GM12878 (cell line): ENCODE measurements around the gene LIG1. TPM values are rescaled to one million over a fixed set of nuclear protein-coding genes. Genes with fewer than 3 reads are reported as not detected.

Experiments
- BACH1 ChIP-seq: fragments of 450-650 bp; IDR thresholded peaks from 2 replicates; pipeline ENCODE4 v1.6.1; 2017; ENCODE audit warnings: mild to moderate bottlenecking, borderline replicate concordance
- BRCA1 ChIP-seq: IDR thresholded peaks from 2 replicates; pipeline ENCODE4 v1.6.1; 2011; ENCODE audit warnings: low read depth, low read length, improper control_type of control experiment
- CHD1 ChIP-seq: IDR thresholded peaks from 2 replicates; pipeline ENCODE4 v1.6.1; 2012; ENCODE audit warnings: low read depth, low read length, improper control_type of control experiment
- CHD2 ChIP-seq: IDR thresholded peaks from 2 replicates; pipeline ENCODE4 v1.6.1; 2011; ENCODE audit warnings: low read depth, low read length, improper control_type of control experiment, borderline replicate concordance
- CHD4 ChIP-seq: fragments of 200-600 bp; sonication (generic); IDR thresholded peaks from 2 replicates; pipeline ENCODE4 v1.6.1; 2016; ENCODE audit warnings: mild to moderate bottlenecking
- HCFC1 ChIP-seq: fragments of 150-350 bp; IDR thresholded peaks from 2 replicates; pipeline ENCODE4 v1.6.1; 2014; ENCODE audit warnings: low read length
- IRF4 ChIP-seq: IDR thresholded peaks from 2 replicates; pipeline ENCODE4 v1.6.1; 2011; ENCODE audit warnings: low read depth, low read length
- KLF5 ChIP-seq: fragments of 450-650 bp; IDR thresholded peaks from 2 replicates; pipeline ENCODE4 v1.6.1; 2014; ENCODE audit warnings: mild to moderate bottlenecking; ENCODE audit not compliant: partially characterized antibody
- MAX ChIP-seq: IDR thresholded peaks from 2 replicates; pipeline ENCODE4 v1.6.1; 2012; ENCODE audit warnings: low read depth, low read length, improper control_type of control experiment
- MEF2B ChIP-seq: fragments of 450-650 bp; IDR thresholded peaks from 2 replicates; pipeline ENCODE4 v1.6.1; 2018; ENCODE audit warnings: mild to moderate bottlenecking, moderate library complexity; ENCODE audit not compliant: partially characterized antibody, poor library complexity, severe bottlenecking
- MYB ChIP-seq: fragments of 150-350 bp; IDR thresholded peaks from 2 replicates; pipeline ENCODE4 v1.6.1; 2014; ENCODE audit warnings: mild to moderate bottlenecking, low read depth, low read length, borderline replicate concordance
- NFYB ChIP-seq: IDR thresholded peaks from 2 replicates; pipeline ENCODE4 v1.6.1; 2011; ENCODE audit warnings: low read depth, mild to moderate bottlenecking, low read length, improper control_type of control experiment, moderate library complexity; ENCODE audit not compliant: insufficient read depth
- NR2C1 ChIP-seq: fragments of 450-650 bp; IDR thresholded peaks from 2 replicates; pipeline ENCODE4 v1.6.1; 2017; ENCODE audit warnings: antibody characterized with exemption, mild to moderate bottlenecking, moderate library complexity
- NRF1 ChIP-seq: conservative IDR thresholded peaks from 2 replicates; pipeline ENCODE4 v1.6.1; 2011; ENCODE audit warnings: mild to moderate bottlenecking, low read depth, low read length, improper control_type of control experiment
- PKNOX1 ChIP-seq: fragments of 450-650 bp; IDR thresholded peaks from 2 replicates; pipeline ENCODE4 v1.6.1; 2016; ENCODE audit warnings: mild to moderate bottlenecking
- SP1 ChIP-seq: IDR thresholded peaks from one replicate; pipeline ENCODE4 v1.6.1; 2011; ENCODE audit warnings: low read depth, low read length
- STAT3 ChIP-seq: IDR thresholded peaks from 2 replicates; pipeline ENCODE4 v1.6.1; 2011; ENCODE audit warnings: low read depth, low read length, improper control_type of control experiment
- ZBTB4 ChIP-seq: fragments of 450-650 bp; formaldehyde crosslinking; IDR thresholded peaks from 2 replicates; pipeline ENCODE4 v1.4.0; 2022; ENCODE audit warnings: mild to moderate bottlenecking, moderate library complexity
- ZNF207 ChIP-seq: fragments of 450-650 bp; IDR thresholded peaks from 2 replicates; pipeline ENCODE4 v1.6.1; 2014; ENCODE audit warnings: antibody characterized with exemption, mild to moderate bottlenecking, borderline replicate concordance
- polyA plus RNA-seq, 11 experiments: library from polyadenylated mRNA; depleted of rRNA in 4 of 11; unstranded in 6 of 11; stranded (reverse) in 5 of 11; fragments of >200 nt; fragmentation: Nextera tagmentation in 4 of 11; fragmentation: Illumina TruSeq in 1 of 11; extraction: Ambion mirVana in 4 of 11; extraction: Trizol in 1 of 11; gene quantifications; 1 replicate in 1 of 11; 2 replicates in 10 of 11; pipeline versions ENCODE4 v1.2.1 to v1.2.3, GENCODE V29; 2011 to 2016; ENCODE audit warnings: inconsistent platforms in 2 of 11, missing spikeins in 2 of 11, low read depth in 1 of 11
- total RNA-seq, 4 experiments: library from RNA; depleted of rRNA in 3 of 4; stranded (reverse); fragments of >200 nt in 3 of 4; fragmentation: Illumina TruSeq in 1 of 4; extraction: Trizol in 1 of 4; gene quantifications; 2 replicates each; pipeline versions ENCODE4 v1.2.1 to v1.2.3, GENCODE V29; 2013 to 2021

Gene LIG1
- total and polyA plus RNA-seq, 10 of the 15 experiments (the other 5 are each of a cell fraction or from before 2014, with no cell fraction given) = 7.8 to 117 (median 73.7) TPM

- 0 out of 2 replicates have a peak, but pooled peaks have one; percentile 64 for TF ChIP-seq ZBTB4
- TF ChIP-seq NR2C1 = no peak
- TF ChIP-seq ZNF207 = peak; percentile 77; the same call in 1 of the 2 replicates
- peak; percentile 66; the same call in 1 of the 2 replicates for TF ChIP-seq BACH1
- TF ChIP-seq BRCA1 = no peak
- TF ChIP-seq CHD2 = peak; percentile 49; the same call in 1 of the 2 replicates
- peak; percentile 41; the same call in 1 of the 2 replicates for TF ChIP-seq PKNOX1
- TF ChIP-seq NRF1 = peak; percentile 89
- TF ChIP-seq STAT3 = 0 out of 2 replicates have a peak, but pooled peaks have one; percentile 27
- TF ChIP-seq IRF4 = 0 out of 2 replicates have a peak, but pooled peaks have one; percentile 40
- TF ChIP-seq HCFC1 = peak; percentile 35; the same call in 1 of the 2 replicates
- no peak for TF ChIP-seq MYB
- no peak for TF ChIP-seq CHD4
- TF ChIP-seq CHD1 = no peak
- TF ChIP-seq NFYB = peak; percentile 24; the same call in 1 of the 2 replicates
- peak; percentile 46 for TF ChIP-seq SP1
- TF ChIP-seq KLF5 = peak; percentile 25
- peak; percentile 33 for TF ChIP-seq MEF2B
- TF ChIP-seq MAX = 0 out of 2 replicates have a peak, but pooled peaks have one; percentile 66
- TF ChIP-seq, all 136 proteins: peak for 47
Observed at GRCh38 chr19:48203794-48204628, 33.9 kb upstream of the LIG1 start (continued).
